Fibroblast of pulmonary artery (primary cell): Measurements from ENCODE around the gene POLR1D.

Experiments
- DNase-seq: peaks from one replicate; pipeline ENCODE4 v3.0.0-alpha.2; 2010; ENCODE audit warnings: low read depth
- H3K4me3 ChIP-seq: replicated peaks from 2 replicates; pipeline ENCODE4 v1.5.1; 2011; ENCODE audit warnings: low read depth, mild to moderate bottlenecking, control low read depth, low read length, moderate library complexity
- CTCF ChIP-seq: IDR thresholded peaks from 2 replicates; pipeline ENCODE4 v1.5.1; 2011; ENCODE audit warnings: mild to moderate bottlenecking, control low read depth, low read length, inconsistent platforms; ENCODE audit errors: missing control alignments

The POLR1D gene

GRCh38 chr13:27643334-27644132, 21.8 kb downstream of the POLR1D start:
- DNase-seq, result no peak
- no peak for TF ChIP-seq CTCF
- H3K4me3 ChIP-seq, result no peak overlapping the region

- DNase-seq, result peak; percentile 70
- H3K4me3 ChIP-seq, result no peak overlapping the region
- TF ChIP-seq CTCF, result no peak
Measured at GRCh38 chr13:27644302-27644701, 22.6 kb downstream of the POLR1D start.

- no peak overlapping the region for H3K4me3 ChIP-seq
- no peak for TF ChIP-seq CTCF
- DNase-seq, result no peak
Measured at GRCh38 chr13:27650312-27650711, 28.6 kb downstream of the POLR1D start.

GRCh38 chr13:27654059-27654458, 32.4 kb downstream of the POLR1D start:
- DNase-seq, result no peak
- no peak for TF ChIP-seq CTCF
- H3K4me3 ChIP-seq, result no peak overlapping the region

GRCh38 chr13:27654816-27655215, 33.1 kb downstream of the POLR1D start:
- no peak for TF ChIP-seq CTCF
- no peak for DNase-seq

GRCh38 chr13:27657724-27658123, 36.0 kb downstream of the POLR1D start:
- no peak overlapping the region for H3K4me3 ChIP-seq
- no peak for DNase-seq
- TF ChIP-seq CTCF, result no peak

More at GRCh38 chr13:27654816-27655215, 33.1 kb downstream of the POLR1D start:
- no peak overlapping the region for H3K4me3 ChIP-seq

- TF ChIP-seq CTCF, result no peak
Measured at GRCh38 chr13:27658546-27658945, 36.9 kb downstream of the POLR1D start.

More at GRCh38 chr13:27658546-27658945, 36.9 kb downstream of the POLR1D start:
- no peak overlapping the region for H3K4me3 ChIP-seq
- DNase-seq, result peak; percentile 74
